OCI-LY3 (cell line): ENCODE data around the gene TGM3.

Experiments
- H2AFZ ChIP-seq: fragments of 200-600, 300-600 bp; shearing (Covaris generic); 2 replicates; pipeline ENCODE4 v1.6.0; 2014; ENCODE audit warnings: antibody characterized with exemption, low read depth, low read length
- H3K27ac ChIP-seq: fragments of 200-600, 300-600 bp; sonication (generic); 2 replicates; pipeline ENCODE4 v1.5.1; 2014; ENCODE audit warnings: mild to moderate bottlenecking, low read length, moderate library complexity, mixed read lengths
- H3K27me3 ChIP-seq: fragments of 200-600, 300-600 bp; sonication (generic); 2 replicates; pipeline ENCODE4 v1.6.1; 2014; ENCODE audit warnings: low read depth, low read length, mixed read lengths
- H3K36me3 ChIP-seq: fragments of 200-600, 300-600 bp; sonication (generic); replicated peaks from 2 replicates; pipeline ENCODE3; 2014; ENCODE audit warnings: low read depth, low read length, mixed read lengths
- H3K4me1 ChIP-seq: fragments of 300-600, 200-600 bp; sonication (generic); 2 replicates; pipeline ENCODE4 v1.6.1; 2014; ENCODE audit warnings: low read length, mixed read lengths
- H3K4me2 ChIP-seq: fragments of 200-600, 300-600 bp; sonication (generic); 2 replicates; pipeline ENCODE4 v1.6.1; 2014; ENCODE audit warnings: low read length, mixed read lengths
- H3K4me3 ChIP-seq: fragments of 300-600, 200-600 bp; sonication (generic); 2 replicates; pipeline ENCODE4 v1.5.1; 2014; ENCODE audit warnings: antibody characterized with exemption, mild to moderate bottlenecking, low read length, moderate library complexity
- H3K79me2 ChIP-seq: fragments of 300-600, 200-600 bp; shearing (Covaris generic); 2 replicates; pipeline ENCODE4 v1.6.1; 2014; ENCODE audit warnings: mild to moderate bottlenecking, low read length, mixed read lengths
- H3K9ac ChIP-seq: fragments of 300-600, 200-600 bp; shearing (Covaris generic); 2 replicates; pipeline ENCODE4 v1.6.0; 2014; ENCODE audit warnings: mild to moderate bottlenecking, low read length, moderate library complexity
- H3K9me3 ChIP-seq: fragments of 200-600, 300-600 bp; shearing (Covaris generic); 2 replicates; pipeline ENCODE4 v1.6.1; 2014; ENCODE audit warnings: low read length, mixed read lengths; ENCODE audit not compliant: insufficient read depth
- H4K20me1 ChIP-seq: fragments of 200-600, 300-600 bp; sonication (generic); 2 replicates; pipeline ENCODE4 v1.6.1; 2016; ENCODE audit warnings: low read length, mixed read lengths; ENCODE audit not compliant: insufficient read depth
- EZH2phosphoT487 ChIP-seq: fragments of 200-600 bp; shearing (Covaris generic); IDR thresholded peaks from 2 replicates; pipeline ENCODE4 v1.6.1; 2018; ENCODE audit warnings: antibody characterized with exemption, mixed run types, low read depth
- TF ChIP-seq, protein P1 (sequence below): fragments of 200-600, 300-600 bp; sonication (generic); IDR thresholded peaks from 2 replicates; pipeline ENCODE4 v1.5.1; 2014; ENCODE audit warnings: antibody characterized with exemption, low read length, low read depth

Gene TGM3

DNA sequence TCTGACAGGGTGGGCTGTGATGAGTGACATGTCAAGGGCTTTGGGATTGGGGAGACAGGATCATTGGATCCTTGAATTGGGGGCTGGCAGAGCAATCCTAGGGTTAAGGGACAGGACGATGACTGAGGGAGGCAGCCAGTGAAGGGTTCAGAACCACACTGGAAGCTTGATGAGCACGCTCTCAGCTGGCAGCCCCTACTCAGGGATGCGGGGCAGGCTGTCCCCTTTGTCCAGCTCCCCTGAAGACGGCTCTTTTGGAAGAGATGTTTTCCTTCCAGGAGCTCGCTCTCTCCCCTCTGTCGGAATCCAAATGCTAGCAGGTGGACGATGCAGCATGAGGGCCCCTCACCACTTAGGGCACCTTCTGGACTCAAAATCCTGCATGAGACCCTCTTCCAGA, 8.4 kb downstream of the TGM3 start:
- H3K4me1 ChIP-seq = peaks cover 40% of the 10 kb centered on the region
- H3K36me3 ChIP-seq = no peaks in the 10 kb centered on the region
- no peaks in the 10 kb centered on the region for H3K27me3 ChIP-seq
- H4K20me1 ChIP-seq = no peaks in the 10 kb centered on the region
- H3K4me3 ChIP-seq = no peak overlapping the region
- H3K9me3 ChIP-seq = no peaks in the 10 kb centered on the region
- no peaks in the 10 kb centered on the region for H3K79me2 ChIP-seq
- no peak for TF ChIP-seq EZH2phosphoT487
- TF ChIP-seq, protein P1, sequence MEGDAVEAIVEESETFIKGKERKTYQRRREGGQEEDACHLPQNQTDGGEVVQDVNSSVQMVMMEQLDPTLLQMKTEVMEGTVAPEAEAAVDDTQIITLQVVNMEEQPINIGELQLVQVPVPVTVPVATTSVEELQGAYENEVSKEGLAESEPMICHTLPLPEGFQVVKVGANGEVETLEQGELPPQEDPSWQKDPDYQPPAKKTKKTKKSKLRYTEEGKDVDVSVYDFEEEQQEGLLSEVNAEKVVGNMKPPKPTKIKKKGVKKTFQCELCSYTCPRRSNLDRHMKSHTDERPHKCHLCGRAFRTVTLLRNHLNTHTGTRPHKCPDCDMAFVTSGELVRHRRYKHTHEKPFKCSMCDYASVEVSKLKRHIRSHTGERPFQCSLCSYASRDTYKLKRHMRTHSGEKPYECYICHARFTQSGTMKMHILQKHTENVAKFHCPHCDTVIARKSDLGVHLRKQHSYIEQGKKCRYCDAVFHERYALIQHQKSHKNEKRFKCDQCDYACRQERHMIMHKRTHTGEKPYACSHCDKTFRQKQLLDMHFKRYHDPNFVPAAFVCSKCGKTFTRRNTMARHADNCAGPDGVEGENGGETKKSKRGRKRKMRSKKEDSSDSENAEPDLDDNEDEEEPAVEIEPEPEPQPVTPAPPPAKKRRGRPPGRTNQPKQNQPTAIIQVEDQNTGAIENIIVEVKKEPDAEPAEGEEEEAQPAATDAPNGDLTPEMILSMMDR = no peak
- H3K9ac ChIP-seq = no peak overlapping the region
- no peak overlapping the region for H2AFZ ChIP-seq
- H3K4me2 ChIP-seq = no peak overlapping the region
- H3K27ac ChIP-seq = no peak overlapping the region

GRCh38 chr20:2305029-2305428, 9.2 kb downstream of the TGM3 start:
- H3K9me3 ChIP-seq = no peaks in the 10 kb centered on the region
- no peak overlapping the region for H3K9ac ChIP-seq
- H3K79me2 ChIP-seq = no peaks in the 10 kb centered on the region
- H2AFZ ChIP-seq = no peak overlapping the region
- no peak overlapping the region for H3K27ac ChIP-seq
- H3K4me1 ChIP-seq = peaks cover 32% of the 10 kb centered on the region
- H4K20me1 ChIP-seq = no peaks in the 10 kb centered on the region
- H3K4me3 ChIP-seq = no peak overlapping the region
- TF ChIP-seq EZH2phosphoT487 = no peak
- TF ChIP-seq, protein P1 = no peak
- H3K36me3 ChIP-seq = no peaks in the 10 kb centered on the region
- no peaks in the 10 kb centered on the region for H3K27me3 ChIP-seq
- H3K4me2 ChIP-seq = no peak overlapping the region

- Histone ChIP-seq H3K9me3 (no peaks in the 10 kb centered on the region), H3K4me2 (no peak overlapping the region), H3K27ac (no peak overlapping the region), H4K20me1 (no peaks in the 10 kb centered on the region), H3K36me3 (no peaks in the 10 kb centered on the region), H3K9ac (no peak overlapping the region), H3K4me1 (peaks cover 27% of the 10 kb centered on the region), H3K4me3 (no peak overlapping the region), H3K79me2 (no peaks in the 10 kb centered on the region), H2AFZ (no peak overlapping the region), H3K27me3 (no peaks in the 10 kb centered on the region)
- TF ChIP-seq, protein P1 = no peak
- TF ChIP-seq EZH2phosphoT487 = no peak
Measured at GRCh38 chr20:2305479-2305878, 9.7 kb downstream of the TGM3 start.

DNA sequence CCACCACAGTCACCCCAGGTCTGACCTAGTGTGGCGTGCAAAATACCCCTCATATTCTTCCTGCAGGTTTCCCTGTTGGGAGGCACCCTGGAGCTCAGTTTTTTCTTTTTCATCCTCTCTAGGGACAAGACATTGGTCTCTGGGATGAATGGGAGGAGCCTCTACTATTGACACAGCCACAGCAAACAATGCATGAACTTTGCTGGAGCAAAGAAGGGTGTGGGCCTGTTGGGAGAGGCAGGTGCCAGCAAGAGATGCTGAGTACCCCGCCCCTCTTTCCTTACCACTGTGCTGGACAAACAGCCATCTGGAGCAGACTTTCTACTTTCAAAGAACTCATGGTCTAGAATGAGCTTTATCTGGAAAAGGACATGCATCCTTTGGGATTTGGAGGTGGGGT, 10.1 kb downstream of the TGM3 start:
- Histone ChIP-seq H2AFZ (no peak overlapping the region), H3K27ac (no peak overlapping the region), H3K4me2 (no peak overlapping the region)

DNA sequence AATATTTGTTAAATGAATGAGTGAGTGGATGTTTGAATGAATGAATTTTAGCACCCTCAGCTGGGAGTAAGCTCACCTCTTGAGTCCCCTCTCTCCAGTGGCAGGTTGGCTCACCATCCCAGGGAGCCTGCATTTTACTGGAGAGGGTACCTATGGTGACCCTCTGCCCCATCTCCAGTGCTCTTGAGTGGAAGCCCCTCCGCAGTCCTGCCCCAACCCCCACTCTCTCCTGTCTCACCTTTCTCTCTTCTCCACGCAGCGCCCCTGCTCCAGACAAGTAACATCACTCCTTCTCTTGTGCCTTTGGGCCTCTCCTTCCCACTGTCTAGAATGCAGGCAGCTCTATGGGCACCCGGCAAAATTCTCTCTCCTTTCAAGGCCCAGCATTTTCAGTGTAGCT, 11.3 kb downstream of the TGM3 start:
- TF ChIP-seq, protein P1 = no peak
- no peak for TF ChIP-seq EZH2phosphoT487
- no peak overlapping the region for H2AFZ ChIP-seq
- H3K27me3 ChIP-seq = no peaks in the 10 kb centered on the region
- H3K4me3 ChIP-seq = no peak overlapping the region
- no peaks in the 10 kb centered on the region for H3K9me3 ChIP-seq
- no peaks in the 10 kb centered on the region for H3K79me2 ChIP-seq
- H3K4me2 ChIP-seq = no peak overlapping the region
- H3K36me3 ChIP-seq = no peaks in the 10 kb centered on the region
- H3K9ac ChIP-seq = no peak overlapping the region
- H3K27ac ChIP-seq = no peak overlapping the region
- no peaks in the 10 kb centered on the region for H4K20me1 ChIP-seq
- peaks cover 14% of the 10 kb centered on the region for H3K4me1 ChIP-seq

More for the DNA sequence above, 10.1 kb downstream of the TGM3 start:
- peaks cover 23% of the 10 kb centered on the region for H3K4me1 ChIP-seq
- H3K79me2 ChIP-seq = no peaks in the 10 kb centered on the region
- no peak overlapping the region for H3K4me3 ChIP-seq
- no peaks in the 10 kb centered on the region for H3K27me3 ChIP-seq
- TF ChIP-seq EZH2phosphoT487 = no peak
- H4K20me1 ChIP-seq = no peaks in the 10 kb centered on the region
- no peak overlapping the region for H3K9ac ChIP-seq
- no peaks in the 10 kb centered on the region for H3K9me3 ChIP-seq
- no peaks in the 10 kb centered on the region for H3K36me3 ChIP-seq
